IMR-90 (cell line): ENCODE data around the gene CKAP4. TPM values are rescaled to one million over a fixed set of nuclear protein-coding genes. Genes with fewer than 3 reads are reported as not detected.

Experiments
- ATAC-seq: fragments of 200-7000 bp; cut with Tn5 transposase; 2 replicates; pipeline ENCODE4 v1.9.1; 2020; ENCODE audit warnings: low read depth, mild to moderate bottlenecking, moderate library complexity
- BruUV-seq: library from RNA; stranded (reverse); fragments of 400-500 nt; replicated peaks from 2 replicates; lab custom pipeline; 2021; lab: Mats Ljungman, UMichigan
- CTCF ChIA-PET: fragments of 300-600 bp; formaldehyde crosslinking; extraction: SDS; loops from one replicate; lab custom pipeline; 2021; ENCODE audit warnings: antibody characterized with exemption; lab: Yijun Ruan, JAX
- POLR2A ChIA-PET: fragments of 300-600 bp; sonication (Branson Sonifier 250); formaldehyde crosslinking; loops from one replicate; lab custom pipeline; 2022; ENCODE audit warnings: antibody characterized with exemption; ENCODE audit not compliant: unreplicated experiment; lab: Charles Lee
- DNase-seq: peaks from one replicate; pipeline ENCODE4 v3.0.0; 2013
- H2AFZ ChIP-seq: replicated peaks from 2 replicates; pipeline ENCODE3; 2013; ENCODE audit warnings: low read length, mild to moderate bottlenecking; ENCODE audit not compliant: poor library complexity
- H2AK5ac ChIP-seq: 2 replicates; pipeline ENCODE4 v1.6.1; 2013; ENCODE audit warnings: low read depth, low read length, inconsistent platforms
- H2AK9ac ChIP-seq: replicated peaks from 2 replicates; pipeline ENCODE3; 2013; ENCODE audit warnings: mild to moderate bottlenecking, low read depth, low read length, moderate library complexity; ENCODE audit not compliant: poor library complexity
- H2BK120ac ChIP-seq: 2 replicates; pipeline ENCODE4 v1.6.1; 2013; ENCODE audit warnings: low read depth, low read length, inconsistent platforms
- H2BK15ac ChIP-seq: 3 replicates; pipeline ENCODE4 v1.6.1; 2013; ENCODE audit warnings: low read depth, low read length, inconsistent platforms
- H2BK20ac ChIP-seq: 2 replicates; pipeline ENCODE4 v1.6.1; 2013; ENCODE audit warnings: low read depth, mild to moderate bottlenecking, inconsistent platforms, low read length, moderate library complexity
- H2BK5ac ChIP-seq: 2 replicates; pipeline ENCODE4 v1.6.1; 2013; ENCODE audit warnings: mild to moderate bottlenecking, low read depth, low read length, inconsistent platforms; ENCODE audit not compliant: poor library complexity, severe bottlenecking
- H3K14ac ChIP-seq: replicated peaks from 2 replicates; pipeline ENCODE4 v1.6.1; 2013; ENCODE audit warnings: low read depth, low read length, inconsistent platforms
- H3K18ac ChIP-seq: 2 replicates; pipeline ENCODE4 v1.6.1; 2013; ENCODE audit warnings: low read depth, low read length, control low read depth
- H3K23ac ChIP-seq: 2 replicates; pipeline ENCODE4 v1.6.1; 2013; ENCODE audit warnings: low read depth, low read length, inconsistent platforms
- H3K27ac ChIP-seq: 2 replicates; pipeline ENCODE4 v1.5.1; 2013; ENCODE audit warnings: mild to moderate bottlenecking, control low read depth, low read length; ENCODE audit not compliant: insufficient read depth
- H3K27me3 ChIP-seq: 2 replicates; pipeline ENCODE4 v1.6.1; 2013; ENCODE audit warnings: low read length; ENCODE audit not compliant: control insufficient read depth, insufficient read depth
- H3K36me3 ChIP-seq: 2 replicates; pipeline ENCODE4 v1.6.1; 2013; ENCODE audit warnings: low read length, mixed read lengths; ENCODE audit not compliant: control insufficient read depth, insufficient read depth
- H3K4ac ChIP-seq: 2 replicates; pipeline ENCODE4 v1.6.1; 2013; ENCODE audit warnings: low read depth, low read length, inconsistent platforms
- H3K4me1 ChIP-seq: 2 replicates; pipeline ENCODE4 v1.6.1; 2013; ENCODE audit warnings: low read length, mixed read lengths; ENCODE audit not compliant: control insufficient read depth, insufficient read depth
- H3K4me2 ChIP-seq: 2 replicates; pipeline ENCODE4 v1.6.1; 2013; ENCODE audit warnings: low read depth, mild to moderate bottlenecking, control low read depth, low read length, moderate library complexity
- H3K4me3 ChIP-seq: 2 replicates; pipeline ENCODE4 v1.5.1; 2013; ENCODE audit warnings: low read depth, mild to moderate bottlenecking, control low read depth, low read length, moderate library complexity; ENCODE audit not compliant: insufficient read depth
- H3K56ac ChIP-seq: 2 replicates; pipeline ENCODE4 v1.6.1; 2013; ENCODE audit warnings: low read length, inconsistent platforms; ENCODE audit not compliant: insufficient read depth; ENCODE audit errors: extremely low read depth
- H3K79me1 ChIP-seq, 2 experiments: 2 replicates each; pipeline ENCODE4 v1.6.1; 2013; ENCODE audit warnings: low read length in 2 of 2, inconsistent platforms in 1 of 2, low read depth in 1 of 2
- H3K9ac ChIP-seq: 2 replicates; pipeline ENCODE4 v1.6.1; 2013; ENCODE audit warnings: low read depth, low read length, control low read depth
- H3K9me1 ChIP-seq: 2 replicates; pipeline ENCODE4 v1.6.1; 2013; ENCODE audit warnings: low read length, inconsistent platforms; ENCODE audit not compliant: insufficient read depth
- H3K9me3 ChIP-seq: 2 replicates; pipeline ENCODE4 v1.6.1; 2013; ENCODE audit warnings: low read length; ENCODE audit not compliant: control insufficient read depth, insufficient read depth
- H4K20me1 ChIP-seq: 2 replicates; pipeline ENCODE4 v1.6.1; 2013; ENCODE audit warnings: low read length, inconsistent platforms; ENCODE audit not compliant: insufficient read depth
- H4K5ac ChIP-seq: 2 replicates; pipeline ENCODE4 v1.6.1; 2013; ENCODE audit warnings: mild to moderate bottlenecking, low read depth, low read length, control low read depth
- H4K8ac ChIP-seq, 2 experiments: 2 replicates each; pipeline ENCODE4 v1.6.1; 2013; ENCODE audit warnings: low read depth in 2 of 2, low read length in 2 of 2, control low read depth in 1 of 2, inconsistent platforms in 1 of 2
- H4K91ac ChIP-seq: 2 replicates; pipeline ENCODE4 v1.6.1; 2013; ENCODE audit warnings: low read depth, low read length, inconsistent platforms; ENCODE audit not compliant: insufficient read depth
- BHLHE40 ChIP-seq: fragments of 150-350 bp; IDR thresholded peaks from 2 replicates; pipeline ENCODE4 v1.6.1; 2016; ENCODE audit warnings: mild to moderate bottlenecking, low read depth, low read length
- CEBPB ChIP-seq: IDR thresholded peaks from 2 replicates; pipeline ENCODE4 v1.6.1; 2012; ENCODE audit warnings: low read depth, low read length, improper control_type of control experiment
- CHD1 ChIP-seq: IDR thresholded peaks from 2 replicates; pipeline ENCODE4 v1.6.1; 2012; ENCODE audit warnings: low read depth, low read length, improper control_type of control experiment
- CTCF ChIP-seq: conservative IDR thresholded peaks from 2 replicates; pipeline ENCODE4 v1.5.1; 2012; ENCODE audit warnings: mild to moderate bottlenecking, low read depth, low read length, improper control_type of control experiment
- ELK1 ChIP-seq: fragments of 150-350 bp; IDR thresholded peaks from 2 replicates; pipeline ENCODE4 v1.6.1; 2016; ENCODE audit warnings: low read depth, mild to moderate bottlenecking, low read length, moderate library complexity, borderline replicate concordance
- FOS ChIP-seq: fragments of 150-350 bp; IDR thresholded peaks from 2 replicates; pipeline ENCODE4 v1.6.1; 2016; ENCODE audit warnings: low read depth, low read length
- MAFK ChIP-seq: IDR thresholded peaks from 2 replicates; pipeline ENCODE4 v1.6.1; 2012; ENCODE audit warnings: low read depth, low read length, improper control_type of control experiment
- MAZ ChIP-seq: IDR thresholded peaks from 2 replicates; pipeline ENCODE4 v1.6.1; 2012; ENCODE audit warnings: low read depth, mild to moderate bottlenecking, low read length, improper control_type of control experiment, moderate library complexity, borderline replicate concordance
- MXI1 ChIP-seq: IDR thresholded peaks from 2 replicates; pipeline ENCODE4 v1.6.1; 2012; ENCODE audit warnings: low read depth, mild to moderate bottlenecking, low read length, moderate library complexity, borderline replicate concordance
- NFE2L2 ChIP-seq: fragments of 150-350 bp; IDR thresholded peaks from 2 replicates; pipeline ENCODE4 v1.6.1; 2016; ENCODE audit warnings: low read depth, mild to moderate bottlenecking, low read length
- POLR2A ChIP-seq: IDR thresholded peaks from 2 replicates; pipeline ENCODE4 v1.6.1; 2012; ENCODE audit warnings: mild to moderate bottlenecking, low read depth, low read length
- RAD21 ChIP-seq: IDR thresholded peaks from 2 replicates; pipeline ENCODE4 v1.6.1; 2012; ENCODE audit warnings: low read length, improper control_type of control experiment
- RCOR1 ChIP-seq: IDR thresholded peaks from 2 replicates; pipeline ENCODE4 v1.6.1; 2012; ENCODE audit warnings: mild to moderate bottlenecking, low read length, improper control_type of control experiment; ENCODE audit not compliant: insufficient replicate concordance
- RFX5 ChIP-seq: IDR thresholded peaks from 2 replicates; pipeline ENCODE4 v1.8.0; 2012; ENCODE audit warnings: low read depth, mild to moderate bottlenecking, low read length, moderate library complexity
- SMC3 ChIP-seq: fragments of 150-350 bp; IDR thresholded peaks from 2 replicates; pipeline ENCODE4 v1.6.1; 2016; ENCODE audit warnings: low read depth, mild to moderate bottlenecking, antibody characterized with exemption, low read length, moderate library complexity
- USF2 ChIP-seq: fragments of 150-350 bp; IDR thresholded peaks from 2 replicates; pipeline ENCODE4 v1.6.1; 2017; ENCODE audit warnings: mild to moderate bottlenecking, antibody characterized with exemption, low read length, low read depth
- WGBS, 2 experiments: methylation state at CpG; one replicate each; pipeline versions ENCODE4 v1.1.5 to v1.1.7; 2013; ENCODE audit warnings: missing lambda C conversion rate in 2 of 2; ENCODE audit not compliant: insufficient read length in 1 of 2; ENCODE audit errors: extremely low coverage in 2 of 2; 5-methylcytosine and 5-hydroxymethylcytosine counted together
- dilution Hi-C: fragments of 300-500 bp; cut with HindIII; formaldehyde crosslinking; loops from one replicate; pipeline ENCODE4 v1.14.3; 2018; ENCODE audit warnings: low sequenced_read_pairs; ENCODE audit not compliant: unreplicated experiment
- in situ Hi-C: fragments of 300-500 bp; cut with MboI; formaldehyde crosslinking; loops from 3 replicates; pipeline ENCODE4 v1.14.3; 2019; ENCODE audit warnings: low sequenced_read_pairs, inconsistent platforms, mixed read lengths
- intact Hi-C: fragments of 100-400 bp; cut with micrococcal nuclease; formaldehyde crosslinking; loops from 2 replicates; pipeline ENCODE4 v1.10.0; 2022
- polyA plus RNA-seq, 3 experiments: library from polyadenylated mRNA; depleted of rRNA; stranded (reverse); fragments of >200 nt; gene quantifications; 2 replicates each; pipeline ENCODE4 v1.2.3, GENCODE V29; 2012; ENCODE audit warnings: low replicate concordance in 1 of 3
- total RNA-seq: library from RNA; depleted of rRNA; stranded (reverse); fragments of >200 nt; gene quantifications from 2 replicates; pipeline ENCODE4 v1.2.3, GENCODE V29; 2012

CKAP4 gene
- total and polyA plus RNA-seq, 2 of the 4 experiments (the other 2 are of a cell fraction): 94.5 to 297 TPM

- no peak for ATAC-seq
Measured at GRCh38 chr12:106281804-106282203, 34.0 kb upstream of the CKAP4 start.

More at GRCh38 chr12:106281804-106282203, 34.0 kb upstream of the CKAP4 start:
- in situ Hi-C loops (no loop called here), dilution Hi-C loops (no loop called here), intact Hi-C loops (loop anchor here (1.0 kb wide), 1 partner anchor 55 kb away; no protein-coding TSS in a partner anchor)
- POLR2A ChIA-PET: no interaction called here
- no peak overlapping the region for H4K5ac ChIP-seq
- H2AK9ac ChIP-seq: no peak overlapping the region
- peaks cover 4% of the 10 kb centered on the region for H3K9me1 ChIP-seq
- H2AFZ ChIP-seq: no peak overlapping the region
- DNase-seq: no peak
- H3K18ac ChIP-seq: no peak overlapping the region
- no peak overlapping the region for H2BK20ac ChIP-seq
- no peak overlapping the region for H2BK5ac ChIP-seq
- H3K27me3 ChIP-seq: peaks cover 11% of the 10 kb centered on the region
- H4K20me1 ChIP-seq: no peaks in the 10 kb centered on the region
- H3K9me3 ChIP-seq: peaks cover 6% of the 10 kb centered on the region
- TF ChIP-seq RCOR1: no peak
- TF ChIP-seq RAD21: no peak
- TF ChIP-seq USF2: no peak
- no peak for TF ChIP-seq MAZ
- no peak for TF ChIP-seq CEBPB
- TF ChIP-seq SMC3: no peak
- TF ChIP-seq ELK1: no peak
- TF ChIP-seq CTCF: no peak
- no peak for TF ChIP-seq POLR2A
- TF ChIP-seq MAFK: no peak
- no peak for TF ChIP-seq BHLHE40
- TF ChIP-seq MXI1: no peak
- no peak for TF ChIP-seq RFX5
- no peak for TF ChIP-seq CHD1
- no peak for TF ChIP-seq NFE2L2
- no peak for TF ChIP-seq FOS
- no peak overlapping the region for H3K4me3 ChIP-seq
- no peak overlapping the region for H3K4me2 ChIP-seq
- H3K56ac ChIP-seq: no peak overlapping the region
- H3K4ac ChIP-seq: no peak overlapping the region
- H2AK5ac ChIP-seq: no peak overlapping the region
- no peaks in the 10 kb centered on the region for H3K4me1 ChIP-seq
- no peaks in the 10 kb centered on the region for H3K79me1 ChIP-seq
- CTCF ChIA-PET: interaction anchor here (1.1 to 1.9 kb wide), 2 partner anchors 14 to 55 kb away, joined by 6 to 8 read pairs; no protein-coding TSS in a partner anchor
- H3K23ac ChIP-seq: no peak overlapping the region
- no peak overlapping the region for H2BK15ac ChIP-seq
- WGBS, 2 experiments: no CpG with 5 or more reads among the region's 4 CpGs
- BruUV-seq: no TSS peak
- no peak overlapping the region for H4K91ac ChIP-seq
- H3K9ac ChIP-seq: no peak overlapping the region
- H3K14ac ChIP-seq: no peak overlapping the region
- H4K8ac ChIP-seq: no peak overlapping the region
- H3K36me3 ChIP-seq: no peaks in the 10 kb centered on the region
- H2BK120ac ChIP-seq: no peak overlapping the region
- no peak overlapping the region for H3K27ac ChIP-seq
